CD4-positive, alpha-beta T cell treated with Interleukin-12 subunit alpha and Interleukin-12 subunit beta, for 1 hour (primary cell): ENCODE data around the gene CCDC14.
"Not testable (repeated sequence)": the region's sequence is repeated elsewhere in the genome, so short reads cannot be mapped to it uniquely, and the experiment has no call there.

Source experiments
- DNase-seq: peaks from one replicate; pipeline ENCODE4 v3.0.0-alpha.2; 2020

The CCDC14 gene, protein sequence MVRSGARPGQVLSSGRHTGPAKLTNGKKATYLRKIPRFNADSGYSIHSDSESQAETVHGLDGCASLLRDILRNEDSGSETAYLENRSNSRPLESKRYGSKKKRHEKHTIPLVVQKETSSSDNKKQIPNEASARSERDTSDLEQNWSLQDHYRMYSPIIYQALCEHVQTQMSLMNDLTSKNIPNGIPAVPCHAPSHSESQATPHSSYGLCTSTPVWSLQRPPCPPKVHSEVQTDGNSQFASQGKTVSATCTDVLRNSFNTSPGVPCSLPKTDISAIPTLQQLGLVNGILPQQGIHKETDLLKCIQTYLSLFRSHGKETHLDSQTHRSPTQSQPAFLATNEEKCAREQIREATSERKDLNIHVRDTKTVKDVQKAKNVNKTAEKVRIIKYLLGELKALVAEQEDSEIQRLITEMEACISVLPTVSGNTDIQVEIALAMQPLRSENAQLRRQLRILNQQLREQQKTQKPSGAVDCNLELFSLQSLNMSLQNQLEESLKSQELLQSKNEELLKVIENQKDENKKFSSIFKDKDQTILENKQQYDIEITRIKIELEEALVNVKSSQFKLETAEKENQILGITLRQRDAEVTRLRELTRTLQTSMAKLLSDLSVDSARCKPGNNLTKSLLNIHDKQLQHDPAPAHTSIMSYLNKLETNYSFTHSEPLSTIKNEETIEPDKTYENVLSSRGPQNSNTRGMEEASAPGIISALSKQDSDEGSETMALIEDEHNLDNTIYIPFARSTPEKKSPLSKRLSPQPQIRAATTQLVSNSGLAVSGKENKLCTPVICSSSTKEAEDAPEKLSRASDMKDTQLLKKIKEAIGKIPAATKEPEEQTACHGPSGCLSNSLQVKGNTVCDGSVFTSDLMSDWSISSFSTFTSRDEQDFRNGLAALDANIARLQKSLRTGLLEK

GRCh38 chr3:123960781-123961507 lies at the start of gene CCDC14:
Gene CCDC14 (minus strand): TSS chr3:123961229. CDS start chr3:123961173, 56 bp downstream.
- peak; percentile 79 for DNase-seq

GRCh38 chr3:124008321-124008720 lies 47.3 kb upstream of the CCDC14 start:
- not testable (repeated sequence) for DNase-seq

DNA sequence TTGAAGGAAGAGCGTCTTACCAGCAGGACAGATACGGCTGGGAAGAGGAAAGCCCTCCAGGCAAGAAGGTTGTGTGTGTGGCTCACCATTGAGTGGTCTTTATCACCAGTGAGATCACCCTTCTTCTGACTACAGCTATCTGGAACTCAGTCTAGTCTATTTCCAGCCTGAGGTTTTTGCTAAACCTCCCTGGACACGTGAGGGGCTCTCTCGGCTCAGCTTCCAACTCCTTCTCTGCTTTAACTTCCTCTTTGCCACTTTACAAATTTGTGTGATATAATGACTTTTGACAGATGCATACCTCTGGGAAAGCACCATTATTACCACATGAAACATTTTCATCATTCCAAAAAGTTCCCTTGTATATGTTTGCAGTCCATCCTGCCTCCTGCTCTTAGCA lies 46.2 kb upstream of the CCDC14 start:
- DNase-seq: no peak

DNA sequence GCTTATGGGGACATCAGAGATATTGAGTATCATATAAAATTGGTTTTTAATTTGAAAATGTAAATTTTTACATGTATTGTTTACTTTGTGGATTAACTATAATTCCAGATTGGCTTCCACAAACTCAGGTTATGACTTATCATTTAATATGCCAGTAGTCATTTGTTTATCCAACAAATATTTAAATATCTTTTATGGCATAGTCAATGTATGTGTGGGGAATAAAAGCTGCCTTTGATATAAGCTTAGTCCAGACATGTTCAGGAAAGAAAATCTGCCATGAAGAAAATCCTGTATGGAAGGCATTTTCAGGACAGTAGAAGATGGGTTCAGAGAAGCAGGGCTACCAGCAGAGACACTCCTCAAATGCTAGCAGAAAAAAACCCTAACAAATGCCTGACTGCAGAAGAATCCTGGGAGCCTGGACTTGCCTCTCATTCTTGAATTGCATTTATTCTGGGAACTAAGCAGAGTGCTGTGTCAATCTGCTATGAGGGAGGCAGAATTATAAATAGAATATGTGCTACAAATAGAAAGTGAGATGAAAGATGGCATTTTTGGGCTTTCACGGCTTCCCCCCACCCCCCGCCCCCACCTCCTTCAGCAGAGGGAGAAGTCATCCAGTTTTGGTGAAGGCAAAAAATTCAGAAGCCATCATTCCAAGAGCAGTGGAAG lies 41.5 kb upstream of the CCDC14 start:
- DNase-seq: not testable (repeated sequence)

DNA sequence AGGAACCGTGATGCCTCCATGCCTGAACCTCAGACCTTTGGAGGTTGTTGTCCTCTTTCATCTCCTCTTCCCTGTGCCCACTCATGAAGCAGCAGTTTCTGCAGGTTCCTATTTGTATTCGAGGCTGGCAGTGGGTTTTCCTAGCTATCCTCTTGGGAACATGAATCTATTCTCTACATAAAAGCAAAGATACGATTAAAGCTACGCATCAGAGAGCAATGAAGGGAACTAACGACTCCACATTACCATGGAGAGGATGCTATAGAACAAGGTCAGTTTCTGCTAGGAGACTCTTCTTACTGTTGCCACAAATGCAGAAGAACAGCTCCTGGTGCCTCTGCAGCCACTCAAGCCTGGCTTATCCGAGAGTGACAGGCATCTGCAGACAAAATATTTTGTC lies 40.3 kb upstream of the CCDC14 start:
- not testable (repeated sequence) for DNase-seq

DNA sequence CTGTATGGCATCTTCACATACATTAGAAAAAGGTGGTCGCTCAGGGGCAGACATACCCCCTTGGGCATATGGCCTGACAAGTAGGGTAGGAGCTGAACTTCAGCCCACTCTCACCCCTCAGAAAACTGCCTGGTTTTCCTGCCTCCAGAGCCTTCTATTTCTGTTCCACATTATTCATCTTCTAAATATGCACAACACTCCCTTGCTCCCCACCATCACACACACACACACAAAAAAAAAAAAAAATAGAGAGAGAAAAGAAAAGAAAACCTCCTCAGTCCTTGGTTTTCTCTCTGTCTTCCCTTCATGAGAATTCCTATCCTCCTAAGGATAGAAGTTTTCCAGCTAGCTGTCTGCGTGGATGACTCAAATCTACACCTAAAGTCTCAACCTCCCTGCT lies 36.5 kb upstream of the CCDC14 start:
- DNase-seq: no peak

DNA sequence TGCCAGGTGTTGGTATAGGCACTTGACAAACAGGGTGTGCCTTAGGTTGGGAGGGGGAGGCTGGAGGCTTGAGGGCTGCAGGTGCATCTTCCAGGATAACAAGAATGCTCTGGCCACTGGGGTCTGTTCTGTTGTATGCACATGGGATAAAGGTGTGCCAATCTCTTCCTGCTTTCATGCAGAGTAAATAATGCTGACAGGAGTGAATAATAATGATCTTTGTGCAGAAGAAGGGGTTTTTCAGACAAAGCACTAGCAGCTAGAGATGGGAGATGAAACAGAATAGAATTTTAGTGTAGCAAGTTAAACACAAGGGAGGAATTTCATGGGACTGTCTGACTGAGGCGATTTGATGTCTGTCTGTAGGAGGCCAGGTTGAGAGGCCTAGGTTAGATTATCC lies 32.8 kb upstream of the CCDC14 start:
- no peak for DNase-seq

DNA sequence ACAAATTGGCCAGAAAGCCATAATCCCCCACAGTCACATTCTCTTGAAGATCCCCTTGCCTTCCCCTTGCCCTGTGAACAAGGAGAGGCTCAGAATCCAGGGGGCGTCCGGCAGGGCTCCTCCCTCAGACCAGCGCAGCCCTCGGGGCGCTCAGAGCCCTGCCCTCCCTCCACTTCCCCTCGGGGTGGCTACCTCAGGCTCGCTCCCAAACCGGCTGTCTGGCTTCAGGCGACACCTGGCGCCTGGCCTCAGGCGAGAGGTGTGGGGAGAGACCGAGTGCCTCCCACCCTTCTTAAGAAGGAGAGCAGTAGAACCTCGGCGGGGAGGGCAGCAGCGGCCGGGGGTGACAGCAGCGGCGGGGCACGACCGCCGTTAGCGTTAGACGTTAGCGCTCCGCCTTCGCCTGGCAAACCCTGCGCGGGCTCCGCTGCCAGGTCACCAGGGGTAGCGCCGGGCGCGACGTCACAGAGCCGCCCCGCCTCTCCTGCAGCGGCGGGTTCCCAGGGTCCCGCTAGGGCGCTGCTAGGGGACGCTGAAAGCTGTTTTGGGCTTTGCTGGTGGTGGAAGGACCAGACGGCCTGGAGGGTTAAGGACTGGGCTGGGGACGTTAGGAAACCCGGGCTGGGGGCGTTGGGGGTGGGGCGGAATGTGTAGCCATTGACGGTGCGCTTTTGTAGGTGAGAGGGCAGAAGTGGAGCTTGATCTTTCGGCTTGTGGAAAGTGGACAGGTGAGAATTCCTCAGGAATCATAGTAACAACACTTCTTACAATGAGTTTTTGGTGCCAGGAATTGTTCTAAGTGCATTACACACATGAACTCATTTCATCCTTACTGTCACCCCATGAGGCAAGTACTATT lies 30.9 kb upstream of the CCDC14 start, which contains the start of gene ROPN1:
Gene ROPN1, minus strand, starts transcription at position 395 of the 859 bp plus-strand sequence. CDS start 11,643 bp downstream, outside the sequence.
- not testable (repeated sequence) for DNase-seq

DNA sequence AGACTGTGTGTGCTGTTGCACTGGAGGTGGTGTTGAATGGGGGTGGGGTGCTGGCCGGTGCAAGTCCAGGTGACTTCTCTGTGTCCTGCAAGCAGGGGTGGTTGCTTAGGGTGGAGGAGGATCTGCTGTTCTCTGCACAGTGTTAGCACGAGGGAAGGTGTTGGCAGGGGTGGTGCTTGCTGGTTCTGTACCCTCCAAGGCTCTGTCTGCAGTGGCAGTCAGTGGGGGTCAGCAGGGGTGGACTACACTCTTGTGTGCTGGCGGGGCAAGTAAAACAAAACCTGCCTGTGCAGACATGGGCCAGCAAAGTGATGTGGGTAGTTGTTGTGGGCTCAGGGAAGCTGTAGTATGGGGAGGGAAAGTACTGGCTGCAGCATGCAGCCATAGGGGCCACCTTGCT lies 25.4 kb upstream of the CCDC14 start:
- no peak for DNase-seq

DNA sequence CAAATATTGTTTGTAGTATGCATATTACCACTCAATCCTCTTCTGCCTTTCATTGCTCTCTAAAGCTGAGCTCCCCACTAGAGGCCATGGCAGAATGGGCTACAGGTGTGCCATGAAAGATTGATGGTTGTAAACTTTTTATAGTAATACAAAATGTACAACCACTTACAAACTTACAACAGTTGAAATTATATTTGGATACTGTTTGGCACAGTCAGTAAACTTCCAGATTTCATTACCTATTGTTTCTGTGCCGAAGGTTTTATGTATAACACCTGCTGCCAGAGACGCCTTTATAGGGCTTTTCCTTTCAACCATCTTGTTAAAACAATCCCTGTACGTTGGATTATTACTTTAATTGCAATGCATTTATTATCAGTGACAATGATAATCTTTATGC lies 23.9 kb upstream of the CCDC14 start:
- no peak for DNase-seq

GRCh38 chr3:123984350-123984749 lies 23.3 kb upstream of the CCDC14 start:
- no peak for DNase-seq

DNA sequence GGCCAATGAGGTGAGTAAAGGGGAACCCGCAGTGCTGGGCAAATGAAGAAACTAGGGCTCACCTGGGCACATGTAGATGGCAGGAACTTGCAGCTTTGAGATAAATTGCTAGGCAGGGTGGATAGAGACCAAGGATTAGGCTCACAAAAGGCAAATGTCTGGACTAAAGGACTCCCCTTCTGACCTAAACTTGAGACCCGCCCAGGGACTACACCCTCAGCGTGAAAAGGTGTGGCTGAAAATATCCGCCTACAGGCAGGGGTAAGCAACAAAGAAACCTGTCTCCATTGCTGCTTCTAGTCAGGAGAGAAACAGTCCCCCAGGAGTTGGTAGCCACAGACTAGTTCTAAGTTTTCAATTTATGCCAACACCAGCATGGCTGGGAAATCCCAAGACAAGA lies 20.3 kb upstream of the CCDC14 start:
- DNase-seq: not testable (repeated sequence)

- DNase-seq: no peak
Observed at GRCh38 chr3:123980539-123980938, 19.5 kb upstream of the CCDC14 start.

DNA sequence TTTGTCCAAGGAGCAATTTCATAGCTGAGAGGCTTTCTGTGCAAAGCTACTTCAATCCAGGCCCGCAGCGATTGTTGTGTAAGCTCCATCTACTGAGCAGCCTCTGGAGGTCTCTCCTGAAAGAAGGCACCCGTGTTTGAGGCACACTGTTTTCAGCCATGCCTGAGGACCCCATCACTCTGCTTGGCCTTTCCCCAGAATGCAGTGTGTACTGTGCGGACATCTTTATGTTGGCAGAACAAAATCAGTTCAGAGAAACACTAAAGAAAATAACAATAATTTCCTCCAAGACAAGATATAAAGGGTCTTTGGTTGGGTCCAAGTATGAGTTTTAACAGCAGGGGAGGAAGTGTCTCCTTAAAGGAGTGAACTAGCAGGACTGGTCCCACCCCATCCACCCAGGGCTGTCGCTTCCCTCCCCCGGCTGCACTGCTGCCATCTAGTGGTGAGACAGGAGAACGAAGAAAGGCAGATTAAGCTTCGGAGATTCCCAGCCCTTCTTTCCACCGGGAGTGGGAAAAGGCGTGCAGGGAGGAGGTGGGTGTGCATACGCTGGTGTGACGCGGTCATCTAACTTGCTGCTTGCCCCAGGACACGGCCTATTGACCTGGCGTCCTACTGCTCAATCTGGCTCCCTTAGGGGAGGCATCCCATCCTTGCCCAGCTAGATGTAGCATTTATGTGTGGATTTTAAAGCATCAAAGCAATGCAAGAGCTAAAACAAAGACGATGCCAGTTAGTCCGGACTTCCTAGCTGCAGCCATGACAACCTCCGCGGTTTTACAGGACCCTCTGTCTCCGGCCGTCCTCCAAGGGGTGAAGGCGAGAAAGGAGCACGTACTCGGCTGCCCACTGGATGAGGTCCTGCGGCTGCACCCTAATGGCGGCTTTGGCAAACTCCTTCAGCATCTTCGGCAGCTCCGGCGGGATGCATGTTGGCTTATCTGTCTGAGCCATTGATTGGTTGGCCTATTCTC lies 18.8 kb upstream of the CCDC14 start:
- peak; percentile 44 for DNase-seq

- DNase-seq: not testable (repeated sequence)
Observed at GRCh38 chr3:123976904-123977303, 15.9 kb upstream of the CCDC14 start.

DNA sequence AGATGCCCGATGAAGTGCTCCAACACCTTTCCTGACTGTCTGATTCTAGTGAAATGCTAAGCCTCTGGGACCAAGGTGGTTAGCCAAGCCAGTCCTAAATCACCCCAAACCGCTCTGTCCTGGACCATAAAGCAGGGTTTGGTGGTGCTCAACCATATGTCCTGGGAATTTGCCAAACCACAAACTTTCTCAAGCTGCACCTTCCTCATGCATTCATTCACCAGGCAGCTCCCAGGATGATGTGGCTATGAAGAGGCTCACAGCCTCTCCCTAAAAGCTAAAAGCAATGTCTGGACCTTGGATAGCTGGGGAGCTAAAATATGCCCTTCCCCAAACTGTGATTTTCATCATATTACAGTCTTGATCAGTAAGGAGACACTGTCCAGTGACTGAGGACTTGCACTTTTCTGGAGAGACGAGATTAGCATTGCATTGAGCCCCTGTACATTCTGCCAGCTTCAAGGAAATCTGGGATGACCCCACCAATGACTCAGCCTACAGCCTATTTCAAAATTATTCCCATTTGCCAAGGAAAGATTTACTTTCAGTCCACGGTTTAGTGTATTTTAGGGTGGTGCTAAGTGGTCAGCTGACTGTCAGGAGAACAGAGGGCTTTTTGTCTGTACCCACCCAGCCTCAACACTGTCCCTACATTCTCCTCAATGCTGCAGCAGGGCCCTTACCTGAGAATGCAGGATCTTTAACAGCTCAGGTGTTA lies 15.3 kb upstream of the CCDC14 start:
- not testable (repeated sequence) for DNase-seq

- not testable (repeated sequence) for DNase-seq
Observed at GRCh38 chr3:123975030-123975429, 14.0 kb upstream of the CCDC14 start.

DNA sequence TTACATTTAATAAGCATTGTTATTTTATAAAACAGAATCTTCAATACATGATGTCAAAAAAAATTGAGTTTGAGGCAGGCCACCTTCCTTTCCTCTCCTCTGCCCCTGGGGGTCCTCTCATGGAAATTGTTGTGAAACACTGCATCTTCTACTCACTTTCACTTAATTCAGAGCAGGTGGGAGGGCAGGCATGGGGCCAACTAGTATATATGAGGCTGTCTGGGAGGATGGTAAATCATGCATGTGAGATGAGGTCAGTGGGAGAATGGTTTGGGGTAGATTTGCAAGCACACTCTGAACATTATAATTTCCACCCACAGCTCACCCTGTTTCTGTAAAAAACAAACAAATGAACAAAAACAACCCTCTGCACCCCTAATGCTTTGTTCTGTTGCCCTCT lies 10.4 kb upstream of the CCDC14 start:
- DNase-seq: no peak

GRCh38 chr3:123967260-123967659 lies 6.2 kb upstream of the CCDC14 start:
- not testable (repeated sequence) for DNase-seq
